ENCODE results near the gene ONECUT2.

The ONECUT2 gene

DNA sequence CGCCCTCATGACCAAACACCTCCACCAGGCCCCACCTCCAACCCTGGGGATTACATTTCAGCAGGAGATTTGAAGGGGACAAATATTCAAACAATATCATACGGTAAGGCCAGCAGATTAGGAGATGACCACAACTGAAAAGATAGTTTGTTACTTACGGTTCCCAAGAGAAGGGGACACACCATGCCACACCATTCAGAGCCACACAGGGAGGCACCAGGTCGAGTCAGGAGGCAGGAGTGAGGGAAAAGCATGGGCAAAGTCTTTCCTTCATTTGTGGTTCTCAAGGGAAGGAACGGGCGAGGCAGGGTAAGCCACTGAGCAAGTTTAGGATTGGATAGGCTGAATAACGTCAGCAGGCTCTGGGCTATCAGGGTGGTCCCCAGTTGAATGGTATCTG lies 94.0 kb downstream of the ONECUT2 start:
- DNase-seq (ENCODE audit: low read depth in 2 of 2) = no peak

- no peak for DNase-seq (ENCODE audit: low read depth in 2 of 2)
Measured at GRCh38 chr18:57533006-57533867, 98.1 kb downstream of the ONECUT2 start.

GRCh38 chr18:57533868-57534510 lies 98.8 kb downstream of the ONECUT2 start:
- no peak for DNase-seq (ENCODE audit: low read depth in 2 of 2)

DNA sequence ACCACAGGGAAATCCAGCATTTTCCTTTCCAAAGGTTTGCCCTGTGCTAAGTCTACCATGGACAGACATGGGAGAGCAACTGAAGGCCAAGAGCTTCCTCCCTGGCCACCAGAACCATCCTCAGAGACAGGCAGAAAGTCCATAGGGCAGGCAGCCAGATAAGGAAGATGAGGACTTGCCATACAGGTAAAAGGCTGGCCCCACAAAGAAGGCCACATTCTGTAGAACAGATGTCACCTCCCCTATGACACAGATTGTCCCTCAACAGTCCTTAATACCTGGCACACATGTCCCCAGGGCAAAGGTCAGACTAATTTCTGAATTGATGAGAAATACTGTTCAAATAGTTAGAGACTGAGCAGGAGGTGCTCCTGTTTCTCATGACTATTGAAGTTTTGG lies 99.3 kb downstream of the ONECUT2 start:
- no peak for DNase-seq (ENCODE audit: low read depth in 2 of 2)

- DNase-seq (ENCODE audit: low read depth in 2 of 2) = no peak
Measured at GRCh38 chr18:57538614-57539013, 103.4 kb downstream of the ONECUT2 start.

DNA sequence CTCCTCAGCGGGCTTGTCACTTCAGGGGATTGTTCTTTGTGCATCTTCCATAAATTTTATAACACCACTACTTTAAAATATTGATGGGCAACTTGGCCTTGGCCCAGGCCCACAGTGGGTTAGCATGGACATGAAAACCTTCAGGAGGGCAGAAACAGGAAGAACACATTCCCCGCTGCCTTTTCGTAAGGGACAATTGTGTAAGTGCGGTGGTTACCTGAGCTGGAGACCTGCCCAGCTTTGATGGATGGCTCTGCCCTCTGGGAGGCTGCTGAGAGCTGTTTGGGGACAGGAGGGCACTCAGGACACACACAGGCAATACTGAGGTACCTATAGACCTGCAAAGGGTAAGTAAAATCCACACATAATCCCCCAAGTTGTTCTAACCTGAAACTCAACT lies 104.5 kb downstream of the ONECUT2 start:
- no peak for DNase-seq (ENCODE audit: low read depth in 2 of 2)

Measured in fibroblast of skin of left quadriceps (primary cell).